ENCODE results near the gene IRF9. TPM values are rescaled to one million over a fixed set of nuclear protein-coding genes. Genes with fewer than 3 reads are reported as not detected.

The IRF9 gene
- total and polyA plus RNA-seq, 2 of the 13 experiments (the other 11 are each of a cell fraction or from before 2014, with no cell fraction given): 14.9 to 49.7 TPM

- peak; percentile 100 for TF ChIP-seq AGO2 (optimal IDR thresholded peaks at IDR 0.05; ENCODE audit: low read depth, low read length)
- no peak for TF ChIP-seq ZNF24 (IDR thresholded peaks at IDR 0.05)
- TF ChIP-seq ZNF563 (CRISPR knock-in tag; IDR thresholded peaks at IDR 0.05): peak; percentile 93; the same call in 1 of the 2 replicates
- 0 out of 2 replicates have a peak, but pooled peaks have one; percentile 11 for TF ChIP-seq HDAC6 (IDR thresholded peaks at IDR 0.05; ENCODE audit: low read depth, low read length)
- TF ChIP-seq PLRG1 (conservative IDR thresholded peaks at IDR 0.05): no peak
- TF ChIP-seq ZNF180 (CRISPR knock-in tag; IDR thresholded peaks at IDR 0.05; ENCODE audit: borderline replicate concordance, low read depth): peak; percentile 96
- peak; percentile 93 for TF ChIP-seq ZNF367 (CRISPR knock-in tag; IDR thresholded peaks at IDR 0.05; ENCODE audit: borderline replicate concordance)
- TF ChIP-seq, protein P1, sequence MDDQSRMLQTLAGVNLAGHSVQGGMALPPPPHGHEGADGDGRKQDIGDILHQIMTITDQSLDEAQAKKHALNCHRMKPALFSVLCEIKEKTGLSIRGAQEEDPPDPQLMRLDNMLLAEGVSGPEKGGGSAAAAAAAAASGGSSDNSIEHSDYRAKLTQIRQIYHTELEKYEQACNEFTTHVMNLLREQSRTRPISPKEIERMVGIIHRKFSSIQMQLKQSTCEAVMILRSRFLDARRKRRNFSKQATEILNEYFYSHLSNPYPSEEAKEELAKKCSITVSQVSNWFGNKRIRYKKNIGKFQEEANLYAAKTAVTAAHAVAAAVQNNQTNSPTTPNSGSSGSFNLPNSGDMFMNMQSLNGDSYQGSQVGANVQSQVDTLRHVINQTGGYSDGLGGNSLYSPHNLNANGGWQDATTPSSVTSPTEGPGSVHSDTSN (CRISPR knock-in tag; IDR thresholded peaks at IDR 0.05; ENCODE audit: borderline replicate concordance): peak; percentile 80; the same call in 1 of the 2 replicates
- TF ChIP-seq ZZZ3 (CRISPR knock-in tag; IDR thresholded peaks at IDR 0.05; ENCODE audit: borderline replicate concordance): peak; percentile 92
- TF ChIP-seq ELF3 (CRISPR knock-in tag; IDR thresholded peaks at IDR 0.05): peak; percentile 99
- TF ChIP-seq MEIS2 (CRISPR knock-in tag; IDR thresholded peaks at IDR 0.05): peak; percentile 96
- TF ChIP-seq ZNF788 (CRISPR knock-in tag; IDR thresholded peaks at IDR 0.05; ENCODE audit: borderline replicate concordance): peak; percentile 99
- no peak for TF ChIP-seq ZNF460 (CRISPR knock-in tag; IDR thresholded peaks at IDR 0.05; ENCODE audit: borderline replicate concordance)
- TF ChIP-seq RARG (CRISPR knock-in tag; IDR thresholded peaks at IDR 0.05; ENCODE audit: low read depth): no peak
- TF ChIP-seq CCAR2 (optimal IDR thresholded peaks at IDR 0.05; ENCODE audit: low read depth, low read length): peak; percentile 74
- no peak for TF ChIP-seq TRAFD1 (CRISPR knock-in tag; IDR thresholded peaks at IDR 0.05; ENCODE audit: borderline replicate concordance)
- TF ChIP-seq ZC3H4 (CRISPR knock-in tag; IDR thresholded peaks at IDR 0.05; ENCODE audit: borderline replicate concordance): peak; percentile 67; the same call in 1 of the 2 replicates
- peak; percentile 83; the same call in 1 of the 2 replicates for TF ChIP-seq ZNF44 (CRISPR knock-in tag; IDR thresholded peaks at IDR 0.05)
- peak; percentile 92; the same call in 1 of the 2 replicates for TF ChIP-seq TIGD3 (CRISPR knock-in tag; IDR thresholded peaks at IDR 0.05; ENCODE audit: borderline replicate concordance)
- TF ChIP-seq ZNF331 (CRISPR knock-in tag; IDR thresholded peaks at IDR 0.05): peak; percentile 88
- no peak for TF ChIP-seq GABPA (IDR thresholded peaks at IDR 0.05; ENCODE audit: low read depth, low read length)
- no peak for TF ChIP-seq GABPA (CRISPR knock-in tag; IDR thresholded peaks at IDR 0.05; ENCODE audit: low read depth)
- TF ChIP-seq GABPB1 (CRISPR knock-in tag; IDR thresholded peaks at IDR 0.05): peak; percentile 97
- TF ChIP-seq ZKSCAN8 (CRISPR knock-in tag; IDR thresholded peaks at IDR 0.05; ENCODE audit: borderline replicate concordance): peak; percentile 32; the same call in 1 of the 2 replicates
- TF ChIP-seq ZFX (CRISPR knock-in tag; IDR thresholded peaks at IDR 0.05; ENCODE audit: low read depth): peak; percentile 91
Observed at GRCh38 chr14:24212924-24213865, 52.1 kb downstream of the IRF9 start, which contains the start of gene CHMP4A (continued).

Data from HepG2 (cell line).